ENCODE measurements around the gene TMEM98. TPM values are rescaled to one million over a fixed set of nuclear protein-coding genes. Genes with fewer than 3 reads are reported as not detected.

Gene TMEM98
- total and polyA plus RNA-seq, 9 of the 15 experiments (the other 6 are each of a cell fraction or from before 2014, with no cell fraction given) = 33.5 to 164 (median 84.7) TPM

DNA sequence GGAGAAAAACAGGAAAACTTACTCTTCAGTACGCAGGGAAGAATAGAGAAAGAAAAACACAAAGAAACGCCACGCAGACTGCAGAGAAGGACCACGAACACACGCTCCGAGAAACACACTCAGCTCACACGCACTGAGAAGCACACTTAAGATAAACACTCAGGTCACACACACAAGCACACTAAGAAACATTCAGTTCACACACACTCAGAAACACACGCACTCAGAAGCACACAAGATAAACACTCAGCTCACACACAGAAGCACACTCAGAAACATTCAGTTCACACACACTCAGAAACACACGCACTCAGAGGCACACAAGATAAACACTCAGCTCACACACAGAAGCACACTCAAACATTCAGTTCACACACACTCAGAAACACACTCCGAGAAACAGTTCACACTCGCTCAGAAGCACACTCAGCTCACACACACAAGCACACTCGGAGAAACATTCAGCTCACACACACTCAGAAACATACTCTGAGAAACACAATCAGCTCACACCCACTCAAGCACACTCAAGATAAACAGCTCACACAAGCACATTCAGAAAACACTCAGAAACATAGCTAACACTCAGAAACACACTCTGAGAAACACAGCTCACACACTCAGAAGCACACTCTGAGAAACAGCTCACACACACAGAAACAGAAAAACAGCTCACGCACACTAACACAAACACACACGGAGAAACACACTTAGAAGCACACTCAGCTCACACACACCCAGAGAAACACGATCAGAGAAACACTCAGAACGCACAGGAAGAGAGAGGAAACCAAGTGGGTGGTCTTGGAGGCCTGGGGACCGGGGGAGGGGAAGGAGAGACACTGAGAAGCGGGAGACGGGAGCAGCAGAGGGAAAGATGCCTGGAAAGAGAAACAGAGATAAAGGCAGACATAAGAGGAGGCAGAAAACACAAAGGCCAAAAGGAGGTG, 908 bp downstream of the TMEM98 start (continued):
- TF ChIP-seq, protein P1, sequence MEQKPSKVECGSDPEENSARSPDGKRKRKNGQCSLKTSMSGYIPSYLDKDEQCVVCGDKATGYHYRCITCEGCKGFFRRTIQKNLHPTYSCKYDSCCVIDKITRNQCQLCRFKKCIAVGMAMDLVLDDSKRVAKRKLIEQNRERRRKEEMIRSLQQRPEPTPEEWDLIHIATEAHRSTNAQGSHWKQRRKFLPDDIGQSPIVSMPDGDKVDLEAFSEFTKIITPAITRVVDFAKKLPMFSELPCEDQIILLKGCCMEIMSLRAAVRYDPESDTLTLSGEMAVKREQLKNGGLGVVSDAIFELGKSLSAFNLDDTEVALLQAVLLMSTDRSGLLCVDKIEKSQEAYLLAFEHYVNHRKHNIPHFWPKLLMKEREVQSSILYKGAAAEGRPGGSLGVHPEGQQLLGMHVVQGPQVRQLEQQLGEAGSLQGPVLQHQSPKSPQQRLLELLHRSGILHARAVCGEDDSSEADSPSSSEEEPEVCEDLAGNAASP (IDR thresholded peaks at IDR 0.05) = no peak
- TF ChIP-seq NFATC3 (IDR thresholded peaks at IDR 0.05) (no peak), STAT5B (CRISPR knock-in tag; IDR thresholded peaks at IDR 0.05) (0 out of 2 replicates have a peak, but pooled peaks have one; percentile 13), DIDO1 (tag; IDR thresholded peaks at IDR 0.05; ENCODE audit: low read depth) (no peak), ZNF766 (CRISPR knock-in tag; conservative IDR thresholded peaks at IDR 0.05) (peak; percentile 55; the same call in 1 of the 2 replicates)

DNA sequence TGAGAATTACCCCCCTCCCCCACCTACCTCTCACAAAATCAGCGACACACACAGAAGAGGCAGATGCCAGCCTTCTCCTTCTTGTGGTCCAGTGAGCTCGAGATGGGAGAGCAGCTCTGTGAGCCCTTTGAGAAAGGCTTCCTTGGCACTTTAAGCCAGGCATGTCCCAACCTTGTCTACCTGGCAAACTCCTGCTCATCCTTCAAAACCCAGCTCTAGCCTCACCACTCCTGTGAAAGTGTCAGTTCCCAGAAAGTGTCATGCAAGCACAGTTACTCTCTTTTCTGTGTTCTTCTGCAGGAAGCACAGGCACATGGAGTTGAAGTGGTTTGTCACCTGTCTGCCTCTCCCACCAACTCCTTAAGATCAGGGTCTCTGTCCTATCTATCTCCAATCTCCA, 1.6 kb downstream of the TMEM98 start:
- intact Hi-C loops (cut with micrococcal nuclease) (no loop called here), in situ Hi-C loops (cut with MboI) (no loop called here)
- peaks cover 18% of the 10 kb centered on the region; the same call in 2 of the 3 replicates for H3K79me2 ChIP-seq (ENCODE audit: control insufficient read depth, insufficient read depth, low read length)
- H3K36me3 ChIP-seq (ENCODE audit: control insufficient read depth, insufficient read depth, low read length) = peaks cover 26% of the 10 kb centered on the region; the same call in 1 of the 3 replicates
- 33% methylated on average over 2 of the region's 2 CpGs for WGBS (ENCODE audit: insufficient coverage, low coverage, missing lambda C conversion rate)
- H4K20me1 ChIP-seq (replicated peaks; ENCODE audit: control insufficient read depth, insufficient read depth, low read length) = no peaks in the 10 kb centered on the region
- no peaks in the 10 kb centered on the region for H3K9me3 ChIP-seq (replicated peaks; ENCODE audit: control insufficient read depth, insufficient read depth, low read depth, low read length)
- ATAC-seq (no peak; the same call in 2 of the 3 replicates), FAIRE-seq (peak; percentile 44), DNase-seq (ENCODE audit: extremely low read depth in 1 of 4, low spot score in 3 of 4) (no peak)
- ChIA-PET CTCF (ENCODE audit: low intra/inter-chr PET ratio) (no interaction called here), POLR2A (interaction anchor here (1.1 to 5.8 kb wide), 4 partner anchors 12 to 23 kb away, joined by 3 to 26 read pairs (median 10); no protein-coding TSS in a partner anchor)
- H3K27ac ChIP-seq (ENCODE audit: extremely low read depth, low read depth, low read length) = no peak overlapping the region
- H3K9me1 ChIP-seq (ENCODE audit: control insufficient read depth, insufficient read depth, low read length) = no peaks in the 10 kb centered on the region
- H3K27me3 ChIP-seq (ENCODE audit: control insufficient read depth in 2 of 2, insufficient read depth in 2 of 2, low read length in 2 of 2) = no peaks in the 10 kb centered on the region
- H3K4me1 ChIP-seq (replicated peaks in 1 of 2; ENCODE audit: control insufficient read depth in 2 of 2, insufficient read depth in 2 of 2, low read length in 2 of 2) = peaks cover 22 to 23% of the 10 kb centered on the region in 2 experiments; a peak in 4 of 5 replicates
- H2AFZ ChIP-seq (ENCODE audit: low read depth, low read length) = peak overlapping the region; percentile 91; the same call in 1 of the 2 replicates
- no peak overlapping the region for H3K9ac ChIP-seq (ENCODE audit: insufficient read depth in 1 of 2, low read depth in 2 of 2, low read length in 2 of 2)
- H3K4me3 ChIP-seq = no peak overlapping the region
- peak overlapping the region; percentile 99 for H3K4me2 ChIP-seq (ENCODE audit: insufficient read depth, low read length)
- BruUV-seq (replicated peaks) = no TSS peak
- TF ChIP-seq ZNF121 (CRISPR knock-in tag; conservative IDR thresholded peaks at IDR 0.05) (no peak), MAZ (CRISPR knock-in tag; conservative IDR thresholded peaks at IDR 0.05 in 1 of 2, IDR thresholded peaks at IDR 0.05 in 1 of 2) (no peak), NCOA6 (IDR thresholded peaks at IDR 0.05) (no peak), NR4A1 (CRISPR knock-in tag; IDR thresholded peaks at IDR 0.05) (no peak), NR4A1 (tag; IDR thresholded peaks at IDR 0.05) (no peak)

Measured in K562 (cell line).